Subcutaneous adipose tissue (tissue), 4 donors: ENCODE data around the gene REEP5. TPM values are rescaled to one million over a fixed set of nuclear protein-coding genes. Genes with fewer than 3 reads are reported as not detected.

Experiments used
- CTCF ChIP-seq: fragments of 450-650 bp; IDR thresholded peaks from one replicate; pipeline ENCODE4 v1.5.1; 2016; ENCODE audit warnings: low read depth, mild to moderate bottlenecking, control low read depth, antibody characterized with exemption, moderate library complexity
- total RNA-seq, 4 donors: library from RNA; depleted of rRNA; stranded (reverse); fragments of >200 nt; gene quantifications; one replicate each; pipeline ENCODE4 v1.1.0, GENCODE V29; 2016

Gene REEP5
- total RNA-seq, 4 donors from 2014 or later: 71.6 to 152 (median 110) TPM

- TF ChIP-seq CTCF: no peak
These were observed 19.5 kb downstream of the REEP5 start for GRCh38 chr5:112902561-112902960.

DNA sequence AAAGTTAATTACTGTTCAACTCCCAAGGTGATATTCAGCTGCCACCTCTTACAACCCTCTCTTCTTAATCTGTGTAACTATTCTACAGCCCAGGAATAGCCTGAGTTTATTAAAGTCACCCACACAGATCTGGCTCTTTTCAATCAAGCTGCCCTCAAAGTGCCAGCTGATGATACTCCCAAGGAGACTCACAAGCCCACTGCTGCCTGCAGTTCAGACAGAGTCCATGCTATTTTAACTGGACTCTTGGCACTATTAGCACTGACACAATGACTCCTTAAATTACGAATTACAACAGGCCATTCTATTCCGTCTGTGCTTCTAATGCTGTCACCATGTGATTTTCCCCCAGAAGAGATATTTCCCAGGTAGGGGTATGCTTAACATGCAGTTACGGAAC lies 26.3 kb downstream of the REEP5 start:
- TF ChIP-seq CTCF: no peak

- no peak for TF ChIP-seq CTCF
These were observed 29.3 kb downstream of the REEP5 start for GRCh38 chr5:112892776-112893175.

DNA sequence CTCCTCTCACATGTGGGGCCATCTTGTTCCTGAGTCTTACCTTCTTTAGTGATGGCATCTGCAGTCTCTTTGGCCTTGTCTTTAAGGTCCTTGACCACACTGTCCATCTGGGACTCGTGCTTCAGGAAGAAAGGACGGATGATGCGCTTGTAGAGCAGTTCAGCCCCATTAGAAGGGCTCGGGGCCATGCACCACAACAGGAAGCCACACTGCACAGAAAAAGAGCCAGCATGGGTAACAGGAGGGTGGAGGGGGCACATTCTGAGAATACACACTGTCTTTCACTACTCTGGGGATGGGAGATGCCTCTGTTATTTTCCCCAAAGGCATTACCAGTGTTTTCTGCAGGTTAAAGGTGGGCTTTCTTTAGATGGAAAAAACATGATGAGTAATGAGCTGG lies 35.1 kb downstream of the REEP5 start:
- TF ChIP-seq CTCF: no peak

GRCh38 chr5:112885001-112885400 lies 37.0 kb downstream of the REEP5 start:
- no peak for TF ChIP-seq CTCF

- no peak for TF ChIP-seq CTCF
These were observed 38.8 kb downstream of the REEP5 start for GRCh38 chr5:112883192-112883591.

DNA sequence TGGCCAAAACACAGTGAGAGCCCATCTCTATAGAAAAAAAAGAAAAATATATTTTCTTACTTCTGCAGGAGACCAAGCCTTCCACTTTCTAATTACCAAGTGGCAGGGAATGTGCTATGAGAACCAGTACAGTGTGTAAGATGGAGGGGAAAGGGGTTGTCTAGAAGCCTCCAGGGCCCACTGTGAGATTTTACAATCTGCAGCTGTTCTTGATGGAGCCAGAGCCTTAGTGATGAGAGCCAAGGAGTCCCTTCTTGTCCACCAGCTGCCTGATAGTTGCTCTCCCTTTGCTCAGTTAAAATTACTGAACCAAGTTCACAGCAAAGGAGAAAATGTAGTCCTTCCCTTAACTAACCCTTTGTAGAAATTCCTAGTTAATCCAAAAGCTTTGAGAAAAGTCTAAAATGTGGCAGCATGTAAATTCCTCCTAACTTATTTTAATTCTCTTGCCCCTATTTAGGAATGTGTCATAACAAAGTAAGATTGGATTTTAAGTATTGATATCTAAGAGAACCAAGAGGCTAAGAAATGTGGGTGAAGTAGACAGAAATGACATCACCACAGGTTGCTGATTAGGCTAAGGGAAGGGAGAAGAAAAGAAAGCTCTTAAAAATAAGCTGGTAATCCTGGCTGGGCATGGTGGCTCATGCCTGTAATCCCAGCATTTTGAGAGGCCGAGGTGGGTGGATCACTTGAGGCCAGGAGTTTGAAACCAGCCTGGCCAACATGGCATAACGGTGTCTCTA lies 41.6 kb downstream of the REEP5 start:
- no peak for TF ChIP-seq CTCF
